A549 (cell line): ENCODE results near the gene VWCE.

ENCODE experiments used
- CHD2 ChIP-seq: fragments of 150-350 bp; IDR thresholded peaks from 2 replicates; pipeline ENCODE4 v1.6.1; 2014; ENCODE audit warnings: low read length; ENCODE audit not compliant: partially characterized antibody
- CTCF ChIP-seq: fragments of >200 bp; sonication (Bioruptor Twin); formaldehyde crosslinking; IDR thresholded peaks from 3 replicates; pipeline ENCODE4 v1.5.1; 2016
- EP300 ChIP-seq, 2 experiments: fragments of >200 bp; sonication (Bioruptor Twin); formaldehyde crosslinking; IDR thresholded peaks; 2 replicates in 1 of 2; 3 replicates in 1 of 2; pipeline ENCODE4 v1.6.1; 2016 to 2017
- HOXB13 ChIP-seq: fragments of 250-450 bp; sonication (Bioruptor Pico); IDR thresholded peaks from 2 replicates; pipeline ENCODE4 v1.5.0; 2020; ENCODE audit warnings: low read depth, mild to moderate bottlenecking, moderate library complexity
- MAX ChIP-seq: IDR thresholded peaks from 2 replicates; pipeline ENCODE4 v1.6.1; 2012
- POLR2A ChIP-seq: IDR thresholded peaks from 2 replicates; pipeline ENCODE4 v1.6.1; 2012; ENCODE audit warnings: mild to moderate bottlenecking, low read length
- RAD21 ChIP-seq, 2 experiments: fragments of >200 bp in 1 of 2; sonication (Bioruptor Twin) in 1 of 2; formaldehyde crosslinking in 1 of 2; IDR thresholded peaks in 1 of 2; conservative IDR thresholded peaks in 1 of 2; 2 replicates in 1 of 2; 3 replicates in 1 of 2; pipeline ENCODE4 v1.6.1; 2012 to 2018; ENCODE audit warnings: inconsistent platforms in 1 of 2

DNA sequence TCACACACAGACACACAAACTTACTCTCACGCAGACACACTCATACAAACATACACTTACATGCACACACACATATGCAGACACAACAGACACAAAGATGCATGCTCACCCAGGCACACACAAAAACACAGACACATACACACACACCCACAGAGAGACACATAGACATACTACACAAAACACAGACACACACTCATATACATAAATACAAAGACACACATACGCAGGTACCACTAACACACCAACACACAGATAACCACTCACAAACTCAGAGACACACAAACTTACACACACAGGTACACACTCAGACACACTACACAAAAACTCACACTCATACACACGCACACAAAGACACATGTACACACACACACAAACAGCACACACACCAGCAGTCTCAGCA, 22.4 kb downstream of the VWCE start:
- TF ChIP-seq CHD2: no peak
- no peak for TF ChIP-seq CTCF
- no peak for TF ChIP-seq RAD21 (conservative IDR thresholded peaks at IDR 0.05 in 1 of 2, IDR thresholded peaks at IDR 0.05 in 1 of 2)
- no peak for TF ChIP-seq EP300 (IDR thresholded peaks at IDR 0.05)
- TF ChIP-seq POLR2A: no peak
- no peak for TF ChIP-seq MAX
- no peak for TF ChIP-seq HOXB13
